HL-60 (cell line): ENCODE results near the gene TMEM143.

Experiments used
- GABPA ChIP-seq: IDR thresholded peaks from 2 replicates; pipeline ENCODE4 v1.6.1; 2012; ENCODE audit warnings: low read depth
- POLR2AphosphoS5 ChIP-seq: IDR thresholded peaks from 2 replicates; pipeline ENCODE4 v1.6.1; 2012; ENCODE audit warnings: low read depth
- TF ChIP-seq, protein P1 (sequence below): IDR thresholded peaks from one replicate; pipeline ENCODE4 v1.5.1; 2011; ENCODE audit warnings: low read length, control low read depth, inconsistent platforms; ENCODE audit not compliant: insufficient read depth
- TF ChIP-seq, protein P2 (sequence below): IDR thresholded peaks from 2 replicates; pipeline ENCODE4 v1.6.1; 2012; ENCODE audit warnings: low read depth; ENCODE audit not compliant: insufficient replicate concordance

DNA sequence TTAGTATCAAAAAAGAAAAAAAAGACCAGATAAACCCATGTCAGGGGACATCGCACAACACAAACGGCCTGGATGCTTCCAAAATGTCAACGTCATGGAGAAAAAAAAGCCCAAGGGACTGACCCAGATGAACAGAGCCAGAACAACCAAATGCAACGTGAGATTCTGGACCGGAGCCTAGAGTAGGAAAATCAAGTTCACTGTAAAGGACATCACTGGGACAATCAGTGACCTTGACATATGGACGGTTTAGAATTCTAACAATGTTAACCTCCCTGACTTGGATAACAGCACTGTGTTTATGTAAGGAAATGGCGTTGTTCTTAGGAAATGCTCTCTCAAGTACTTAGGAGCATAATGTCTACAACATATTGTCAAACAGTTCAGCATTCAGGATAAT is 53.5 kb downstream of the TMEM143 start:
- TF ChIP-seq, protein P1, sequence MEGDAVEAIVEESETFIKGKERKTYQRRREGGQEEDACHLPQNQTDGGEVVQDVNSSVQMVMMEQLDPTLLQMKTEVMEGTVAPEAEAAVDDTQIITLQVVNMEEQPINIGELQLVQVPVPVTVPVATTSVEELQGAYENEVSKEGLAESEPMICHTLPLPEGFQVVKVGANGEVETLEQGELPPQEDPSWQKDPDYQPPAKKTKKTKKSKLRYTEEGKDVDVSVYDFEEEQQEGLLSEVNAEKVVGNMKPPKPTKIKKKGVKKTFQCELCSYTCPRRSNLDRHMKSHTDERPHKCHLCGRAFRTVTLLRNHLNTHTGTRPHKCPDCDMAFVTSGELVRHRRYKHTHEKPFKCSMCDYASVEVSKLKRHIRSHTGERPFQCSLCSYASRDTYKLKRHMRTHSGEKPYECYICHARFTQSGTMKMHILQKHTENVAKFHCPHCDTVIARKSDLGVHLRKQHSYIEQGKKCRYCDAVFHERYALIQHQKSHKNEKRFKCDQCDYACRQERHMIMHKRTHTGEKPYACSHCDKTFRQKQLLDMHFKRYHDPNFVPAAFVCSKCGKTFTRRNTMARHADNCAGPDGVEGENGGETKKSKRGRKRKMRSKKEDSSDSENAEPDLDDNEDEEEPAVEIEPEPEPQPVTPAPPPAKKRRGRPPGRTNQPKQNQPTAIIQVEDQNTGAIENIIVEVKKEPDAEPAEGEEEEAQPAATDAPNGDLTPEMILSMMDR = no peak
- TF ChIP-seq POLR2AphosphoS5 (no peak), GABPA (no peak)
- TF ChIP-seq, protein P2, sequence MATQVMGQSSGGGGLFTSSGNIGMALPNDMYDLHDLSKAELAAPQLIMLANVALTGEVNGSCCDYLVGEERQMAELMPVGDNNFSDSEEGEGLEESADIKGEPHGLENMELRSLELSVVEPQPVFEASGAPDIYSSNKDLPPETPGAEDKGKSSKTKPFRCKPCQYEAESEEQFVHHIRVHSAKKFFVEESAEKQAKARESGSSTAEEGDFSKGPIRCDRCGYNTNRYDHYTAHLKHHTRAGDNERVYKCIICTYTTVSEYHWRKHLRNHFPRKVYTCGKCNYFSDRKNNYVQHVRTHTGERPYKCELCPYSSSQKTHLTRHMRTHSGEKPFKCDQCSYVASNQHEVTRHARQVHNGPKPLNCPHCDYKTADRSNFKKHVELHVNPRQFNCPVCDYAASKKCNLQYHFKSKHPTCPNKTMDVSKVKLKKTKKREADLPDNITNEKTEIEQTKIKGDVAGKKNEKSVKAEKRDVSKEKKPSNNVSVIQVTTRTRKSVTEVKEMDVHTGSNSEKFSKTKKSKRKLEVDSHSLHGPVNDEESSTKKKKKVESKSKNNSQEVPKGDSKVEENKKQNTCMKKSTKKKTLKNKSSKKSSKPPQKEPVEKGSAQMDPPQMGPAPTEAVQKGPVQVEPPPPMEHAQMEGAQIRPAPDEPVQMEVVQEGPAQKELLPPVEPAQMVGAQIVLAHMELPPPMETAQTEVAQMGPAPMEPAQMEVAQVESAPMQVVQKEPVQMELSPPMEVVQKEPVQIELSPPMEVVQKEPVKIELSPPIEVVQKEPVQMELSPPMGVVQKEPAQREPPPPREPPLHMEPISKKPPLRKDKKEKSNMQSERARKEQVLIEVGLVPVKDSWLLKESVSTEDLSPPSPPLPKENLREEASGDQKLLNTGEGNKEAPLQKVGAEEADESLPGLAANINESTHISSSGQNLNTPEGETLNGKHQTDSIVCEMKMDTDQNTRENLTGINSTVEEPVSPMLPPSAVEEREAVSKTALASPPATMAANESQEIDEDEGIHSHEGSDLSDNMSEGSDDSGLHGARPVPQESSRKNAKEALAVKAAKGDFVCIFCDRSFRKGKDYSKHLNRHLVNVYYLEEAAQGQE = no peak
